ENCODE data around the gene RELB.

DNA sequence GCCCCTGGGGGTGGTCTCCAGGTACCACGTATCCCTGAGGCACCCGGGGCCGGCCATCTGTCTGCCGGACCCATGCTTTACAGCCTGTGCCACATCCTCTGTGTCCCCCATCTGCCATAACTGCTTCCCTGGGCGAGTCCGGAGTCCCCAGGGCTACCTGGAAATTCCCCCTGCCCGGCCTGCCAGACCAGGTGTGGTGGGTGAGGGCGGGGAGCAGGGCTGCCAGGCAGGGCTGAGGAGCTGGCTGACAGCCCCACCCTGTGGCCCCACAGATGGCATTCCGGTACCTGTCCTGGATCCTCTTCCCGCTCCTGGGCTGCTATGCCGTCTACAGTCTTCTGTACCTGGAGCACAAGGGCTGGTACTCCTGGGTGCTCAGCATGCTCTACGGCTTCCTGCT lies 10.3 kb upstream of the RELB start:
- no peak for TF ChIP-seq EP300 (IDR thresholded peaks at IDR 0.05)
- no peak for TF ChIP-seq POLR2A (IDR thresholded peaks at IDR 0.05)
- TF ChIP-seq POLR2AphosphoS5 (IDR thresholded peaks at IDR 0.05), result no peak

Measured in gastroesophageal sphincter (tissue), 2 donors.